LHCN-M2 (cell line): Measurements from ENCODE around the gene DDX31. TPM values are rescaled to one million over a fixed set of nuclear protein-coding genes. Genes with fewer than 3 reads are reported as not detected.

Experiments
- DNase-seq: peaks from one replicate; pipeline ENCODE4 v3.0.0-alpha.2; 2012; ENCODE audit warnings: low read depth
- total RNA-seq: library from RNA; depleted of rRNA; stranded (reverse); fragments of >200 nt; gene quantifications from 2 replicates; pipeline ENCODE4 v1.2.3, GENCODE V29; 2014; rRNA removed

The DDX31 gene
- total RNA-seq, 1 experiment from 2014 or later = 21.0 TPM

- no peak for DNase-seq
Observed at GRCh38 chr9:132547976-132548730, 121.6 kb downstream of the DDX31 start.

GRCh38 chr9:132547436-132547835 is 122.3 kb downstream of the DDX31 start:
- DNase-seq = no peak

GRCh38 chr9:132547052-132547431 is 122.7 kb downstream of the DDX31 start:
- DNase-seq = no peak

GRCh38 chr9:132546148-132547051 is 123.4 kb downstream of the DDX31 start:
- peak; percentile 3 for DNase-seq

- DNase-seq = no peak
Observed at GRCh38 chr9:132545578-132545977, 124.2 kb downstream of the DDX31 start.

GRCh38 chr9:132543960-132544359 is 125.8 kb downstream of the DDX31 start:
- DNase-seq = no peak

GRCh38 chr9:132543251-132543650 is 126.5 kb downstream of the DDX31 start:
- DNase-seq = no peak

Other genes with a start within 250 kb of the DDX31 start
- gene BARHL1, start 87.4 kb downstream of the DDX31 start, total RNA-seq = not detected in 2 replicates
- 14.5 and 15.3 TPM in 2 replicates for gene GTF3C4, start 481 bp upstream of the DDX31 start, total RNA-seq
- gene AK8, start 208.3 kb upstream of the DDX31 start, total RNA-seq = 0.13 TPM in 1 of 2 replicates, not detected in the other
- gene SPACA9, start 208.9 kb upstream of the DDX31 start, total RNA-seq = 3.5 and 4.1 TPM in 2 replicates